Activated CD4-positive, alpha-beta T cell treated with anti-CD3 and anti-CD28 coated beads, Interleukin-2, amount 10 ng/mL, durations not matched to agents 7 days and 5 days (primary cell): ENCODE data around the gene LYZL1. TPM values are rescaled to one million over a fixed set of nuclear protein-coding genes. Genes with fewer than 3 reads are reported as not detected.
"Not testable (repeated sequence)": the region's sequence is repeated elsewhere in the genome, so short reads cannot be mapped to it uniquely, and the experiment has no call there.

Experiments
- CTCF ChIA-PET: fragments of 350-600 bp; sonication (Branson Sonifier 250); formaldehyde crosslinking; loops from one replicate; lab custom pipeline; 2021; ENCODE audit warnings: antibody characterized with exemption; lab: Charles Lee
- POLR2A ChIA-PET: fragments of 350-600 bp; sonication (Branson Sonifier 250); formaldehyde crosslinking; loops from one replicate; lab custom pipeline; 2021; ENCODE audit warnings: antibody characterized with exemption; lab: Charles Lee
- DNase-seq: peaks from one replicate; pipeline ENCODE4 v3.0.0-alpha.2; 2020
- H3K27ac Mint-ChIP-seq: one replicate; pipeline ENCODE4 v1.8.0; 2021; ENCODE audit warnings: mild to moderate bottlenecking, moderate library complexity, mixed read lengths
- H3K27me3 Mint-ChIP-seq: one replicate; pipeline ENCODE4 v1.8.0; 2021; ENCODE audit warnings: mixed read lengths
- H3K36me3 Mint-ChIP-seq: one replicate; pipeline ENCODE4 v1.8.0; 2021; ENCODE audit warnings: low read depth, mixed read lengths
- H3K4me1 Mint-ChIP-seq: one replicate; pipeline ENCODE4 v1.8.0; 2021; ENCODE audit warnings: mixed read lengths
- H3K4me3 Mint-ChIP-seq: one replicate; pipeline ENCODE4 v1.8.0; 2021; ENCODE audit warnings: mild to moderate bottlenecking, moderate library complexity, mixed read lengths
- H3K9me3 Mint-ChIP-seq: one replicate; pipeline ENCODE4 v1.8.0; 2021; ENCODE audit warnings: mixed read lengths
- total RNA-seq, 2 experiments: library from RNA; stranded (reverse); gene quantifications; one replicate each; pipeline ENCODE4 v1.2.3, GENCODE V29; 2021

Gene LYZL1
- total RNA-seq, 2 experiments from 2014 or later = not detected

DNA sequence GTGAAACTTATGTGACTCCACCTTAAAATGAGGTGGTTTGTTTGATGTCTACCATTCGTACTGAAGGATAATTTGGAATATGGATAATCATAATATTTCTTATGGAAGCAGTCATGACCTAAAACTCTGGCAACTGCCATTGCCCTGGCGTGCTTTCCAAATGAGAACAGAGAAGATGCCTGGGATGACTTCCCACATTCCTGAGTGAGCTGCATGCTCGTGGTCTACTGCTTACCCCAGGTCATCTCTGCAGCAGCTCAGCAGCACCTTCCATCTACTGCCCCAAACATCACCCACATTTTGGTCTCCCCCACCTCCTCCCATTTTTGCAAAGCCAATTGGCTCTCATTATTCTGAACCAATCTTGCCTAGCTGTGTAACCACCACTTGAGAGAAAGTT is 40.1 kb downstream of the LYZL1 start:
- CTCF ChIA-PET = no interaction called here
- H3K4me3 Mint-ChIP-seq = no peak overlapping the region
- no peaks in the 10 kb centered on the region for H3K4me1 Mint-ChIP-seq
- POLR2A ChIA-PET = no interaction called here
- DNase-seq = no peak
- H3K27ac Mint-ChIP-seq = no peak overlapping the region
- no peaks in the 10 kb centered on the region for H3K36me3 Mint-ChIP-seq
- peaks cover 7% of the 10 kb centered on the region for H3K27me3 Mint-ChIP-seq
- no peaks in the 10 kb centered on the region for H3K9me3 Mint-ChIP-seq

- ChIA-PET POLR2A (no interaction called here), CTCF (no interaction called here)
- H3K27ac Mint-ChIP-seq = no peak overlapping the region
Measured at GRCh38 chr10:29329420-29329819, 40.5 kb downstream of the LYZL1 start.

GRCh38 chr10:29332061-29332760 is 43.3 kb downstream of the LYZL1 start:
- ChIA-PET POLR2A (no interaction called here), CTCF (no interaction called here)
- no peak for DNase-seq
- no peaks in the 10 kb centered on the region for H3K9me3 Mint-ChIP-seq
- H3K4me3 Mint-ChIP-seq = no peak overlapping the region
- no peaks in the 10 kb centered on the region for H3K4me1 Mint-ChIP-seq
- peaks cover 11% of the 10 kb centered on the region for H3K27me3 Mint-ChIP-seq
- H3K27ac Mint-ChIP-seq = no peak overlapping the region
- H3K36me3 Mint-ChIP-seq = no peaks in the 10 kb centered on the region

More at GRCh38 chr10:29329420-29329819, 40.5 kb downstream of the LYZL1 start:
- Mint-ChIP-seq H3K4me1 (no peaks in the 10 kb centered on the region), H3K9me3 (no peaks in the 10 kb centered on the region), H3K27me3 (peaks cover 7% of the 10 kb centered on the region), H3K36me3 (no peaks in the 10 kb centered on the region), H3K4me3 (no peak overlapping the region)
- DNase-seq = no peak

GRCh38 chr10:29332761-29333148 is 43.9 kb downstream of the LYZL1 start:
- POLR2A ChIA-PET = no interaction called here
- Mint-ChIP-seq H3K4me1 (no peaks in the 10 kb centered on the region), H3K36me3 (no peaks in the 10 kb centered on the region), H3K27ac (no peak overlapping the region), H3K4me3 (no peak overlapping the region), H3K9me3 (no peaks in the 10 kb centered on the region), H3K27me3 (peaks cover 11% of the 10 kb centered on the region)
- DNase-seq = no peak
- CTCF ChIA-PET = interaction anchor here (0.7 kb wide), 1 partner anchor 101 kb away, joined by 6 read pairs; no protein-coding TSS in a partner anchor

DNA sequence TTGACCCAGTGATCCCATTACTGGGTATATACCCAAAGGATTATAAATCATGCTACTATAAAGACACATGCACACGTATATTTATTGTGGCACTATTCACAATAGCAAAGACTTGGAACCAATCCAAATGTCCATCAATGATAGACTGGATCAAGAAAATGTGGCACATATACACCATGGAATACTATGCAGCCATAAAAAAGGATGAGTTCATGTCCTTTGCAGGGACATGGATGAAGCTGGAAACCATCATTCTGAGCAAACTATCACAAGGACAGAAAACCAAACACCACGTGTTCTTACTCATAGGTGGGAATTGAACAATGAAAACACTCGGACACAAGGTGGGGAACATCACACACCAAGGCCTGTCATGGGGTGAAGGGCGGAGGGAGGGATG is 48.7 kb downstream of the LYZL1 start:
- H3K27me3 Mint-ChIP-seq, DNase-seq, H3K4me1 Mint-ChIP-seq, H3K36me3 Mint-ChIP-seq, H3K9me3 Mint-ChIP-seq, H3K4me3 Mint-ChIP-seq, CTCF ChIA-PET, POLR2A ChIA-PET, H3K27ac Mint-ChIP-seq: not testable (repeated sequence)

- ChIA-PET POLR2A (no interaction called here), CTCF (no interaction called here)
- H3K4me1 Mint-ChIP-seq = peaks cover 3% of the 10 kb centered on the region
- H3K4me3 Mint-ChIP-seq = no peak overlapping the region
- no peaks in the 10 kb centered on the region for H3K36me3 Mint-ChIP-seq
- no peak overlapping the region for H3K27ac Mint-ChIP-seq
- DNase-seq = no peak
- H3K9me3 Mint-ChIP-seq = peaks cover 2% of the 10 kb centered on the region
- peaks cover 14% of the 10 kb centered on the region for H3K27me3 Mint-ChIP-seq
Measured at GRCh38 chr10:29343607-29344038, 54.8 kb downstream of the LYZL1 start.

GRCh38 chr10:29344073-29344820 is 55.4 kb downstream of the LYZL1 start:
- ChIA-PET POLR2A (no interaction called here), CTCF (no interaction called here)
- no peak overlapping the region for H3K4me3 Mint-ChIP-seq
- H3K27ac Mint-ChIP-seq = no peak overlapping the region
- H3K9me3 Mint-ChIP-seq = peaks cover 2% of the 10 kb centered on the region
- H3K36me3 Mint-ChIP-seq = no peaks in the 10 kb centered on the region
- DNase-seq = no peak
- peaks cover 14% of the 10 kb centered on the region for H3K27me3 Mint-ChIP-seq
- H3K4me1 Mint-ChIP-seq = peaks cover 3% of the 10 kb centered on the region

DNA sequence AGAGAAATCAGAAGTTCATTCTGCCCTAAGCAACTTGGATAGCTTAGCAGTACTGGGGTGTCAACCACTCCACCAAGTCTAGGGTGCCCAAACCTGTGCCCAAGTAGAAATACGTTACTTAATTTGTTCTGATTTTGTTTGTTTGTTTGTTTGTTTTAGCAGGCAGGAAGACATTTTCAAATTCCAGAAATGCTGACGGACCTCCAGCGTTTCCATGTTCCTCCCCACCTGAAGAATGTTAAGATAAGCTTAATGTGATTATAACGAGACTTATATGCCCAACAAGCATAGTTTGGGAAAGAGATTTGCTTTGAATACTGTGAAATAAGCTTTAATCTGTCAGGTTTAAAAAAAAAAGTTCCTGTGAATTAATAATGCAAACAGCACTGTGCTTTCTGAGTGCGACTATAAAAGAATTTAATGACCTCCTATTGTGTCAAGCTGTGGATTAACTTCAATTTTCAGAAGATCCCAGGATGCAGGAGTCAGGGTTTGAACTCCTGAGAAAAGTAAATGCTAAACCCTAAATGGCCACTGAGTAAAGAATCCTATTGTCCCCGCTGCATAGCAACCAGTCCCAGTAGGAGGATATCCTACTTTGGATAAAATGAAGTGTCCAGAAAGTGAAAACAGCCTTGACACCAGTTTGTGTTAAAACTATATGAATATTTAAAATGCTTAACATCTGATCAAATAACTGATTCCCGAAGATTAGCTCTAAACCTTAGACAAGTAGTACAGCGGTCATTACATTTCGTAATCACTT is 56.5 kb downstream of the LYZL1 start:
- Mint-ChIP-seq H3K9me3 (peaks cover 1% of the 10 kb centered on the region), H3K27ac (no peak overlapping the region), H3K36me3 (no peaks in the 10 kb centered on the region), H3K4me1 (peaks cover 3% of the 10 kb centered on the region), H3K27me3 (peaks cover 22% of the 10 kb centered on the region), H3K4me3 (no peak overlapping the region)
- ChIA-PET CTCF (no interaction called here), POLR2A (no interaction called here)
- no peak for DNase-seq

GRCh38 chr10:29345910-29346209 is 57.0 kb downstream of the LYZL1 start:
- H3K27me3 Mint-ChIP-seq = peaks cover 20% of the 10 kb centered on the region
- ChIA-PET CTCF (no interaction called here), POLR2A (no interaction called here)
- H3K9me3 Mint-ChIP-seq = no peaks in the 10 kb centered on the region
- no peak overlapping the region for H3K4me3 Mint-ChIP-seq
- H3K4me1 Mint-ChIP-seq = peaks cover 3% of the 10 kb centered on the region
- H3K36me3 Mint-ChIP-seq = no peaks in the 10 kb centered on the region
- H3K27ac Mint-ChIP-seq = no peak overlapping the region
- DNase-seq = no peak

GRCh38 chr10:29346296-29347001 is 57.6 kb downstream of the LYZL1 start:
- Mint-ChIP-seq H3K27me3 (peaks cover 20% of the 10 kb centered on the region), H3K27ac (no peak overlapping the region), H3K4me3 (no peak overlapping the region), H3K9me3 (no peaks in the 10 kb centered on the region), H3K4me1 (peaks cover 3% of the 10 kb centered on the region), H3K36me3 (no peaks in the 10 kb centered on the region)
- DNase-seq = no peak
- ChIA-PET POLR2A (no interaction called here), CTCF (no interaction called here)

DNA sequence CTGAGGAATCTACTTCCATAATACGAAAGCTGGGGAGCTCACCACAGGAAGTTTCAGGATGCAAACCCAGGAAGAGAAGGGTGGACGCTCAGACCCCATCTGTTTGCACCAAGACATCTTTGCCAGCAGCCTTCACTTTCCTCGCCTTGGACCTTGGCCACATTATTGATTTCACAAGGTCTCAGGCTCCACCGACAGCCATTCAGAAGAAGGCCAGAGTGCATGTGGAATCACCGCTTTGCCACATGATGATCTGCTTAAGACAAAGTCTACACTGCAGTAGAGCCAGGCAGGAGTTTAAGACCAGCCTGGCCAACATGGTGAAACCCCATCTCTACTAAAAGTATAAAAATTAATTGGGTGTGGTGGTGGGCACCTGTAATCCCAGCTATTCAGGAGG is 60.0 kb downstream of the LYZL1 start:
- Mint-ChIP-seq H3K36me3 (no peaks in the 10 kb centered on the region), H3K9me3 (no peaks in the 10 kb centered on the region), H3K27ac (no peak overlapping the region), H3K4me3 (no peak overlapping the region), H3K27me3 (peaks cover 12% of the 10 kb centered on the region), H3K4me1 (no peaks in the 10 kb centered on the region)
- CTCF ChIA-PET = no interaction called here
- POLR2A ChIA-PET = no interaction called here
- no peak for DNase-seq

- Mint-ChIP-seq H3K9me3 (no peaks in the 10 kb centered on the region), H3K27me3 (peaks cover 9% of the 10 kb centered on the region), H3K4me3 (no peak overlapping the region), H3K4me1 (no peaks in the 10 kb centered on the region), H3K36me3 (no peaks in the 10 kb centered on the region), H3K27ac (no peak overlapping the region)
- CTCF ChIA-PET = no interaction called here
- POLR2A ChIA-PET = no interaction called here
- no peak for DNase-seq
Measured at GRCh38 chr10:29353305-29353704, 64.4 kb downstream of the LYZL1 start.
